HL-60/S4 (cell line): ENCODE results near the gene G2E3.

Experiments
- in situ Hi-C: fragments of 300-500 bp; cut with MboI; formaldehyde crosslinking; loops from 2 replicates; pipeline ENCODE4 v1.14.3; 2022; ENCODE audit warnings: low sequenced_read_pairs

Gene G2E3

DNA sequence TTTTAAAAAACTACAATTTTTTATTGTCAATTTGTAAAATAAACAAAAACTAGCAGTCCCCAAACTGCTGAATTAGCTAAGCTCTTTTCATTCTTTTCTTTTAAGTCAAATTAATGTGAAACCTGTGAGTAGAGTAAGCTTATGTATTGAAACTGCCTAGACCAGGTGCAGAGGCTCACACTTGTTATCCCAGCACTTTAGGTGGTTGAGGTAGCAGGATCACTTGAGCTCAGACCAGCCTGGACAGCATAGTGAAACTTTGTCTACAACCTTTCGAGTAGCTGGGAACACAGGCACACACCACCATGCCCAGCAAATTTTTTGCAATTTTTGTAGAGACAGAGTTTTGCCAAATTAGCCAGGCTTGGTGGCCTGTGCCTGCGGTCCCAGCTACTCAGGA, 89.5 kb downstream of the G2E3 start:
- in situ Hi-C loops, result no loop called here

DNA sequence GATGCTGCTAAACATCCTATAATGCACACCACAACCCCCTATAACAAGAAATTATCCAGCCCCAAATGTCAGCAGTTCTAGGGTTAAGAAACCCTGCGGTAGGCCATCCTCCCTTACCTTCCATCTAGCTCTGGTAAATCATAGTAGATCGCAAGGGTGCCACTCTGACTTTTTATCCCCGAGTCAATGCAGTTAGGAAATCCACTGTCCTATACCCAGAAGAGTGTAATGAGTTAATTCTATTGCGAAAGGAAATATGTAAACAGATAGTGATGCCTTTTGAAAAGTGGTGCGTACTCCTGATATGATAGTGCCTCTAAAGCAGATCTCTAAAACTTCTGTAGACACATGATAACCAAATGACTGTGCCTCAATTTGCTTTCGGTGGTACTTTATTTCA, 93.0 kb downstream of the G2E3 start:
- in situ Hi-C loops, result loop anchor here (25.0 kb wide), 1 partner anchor 710 kb away; no protein-coding TSS in a partner anchor

DNA sequence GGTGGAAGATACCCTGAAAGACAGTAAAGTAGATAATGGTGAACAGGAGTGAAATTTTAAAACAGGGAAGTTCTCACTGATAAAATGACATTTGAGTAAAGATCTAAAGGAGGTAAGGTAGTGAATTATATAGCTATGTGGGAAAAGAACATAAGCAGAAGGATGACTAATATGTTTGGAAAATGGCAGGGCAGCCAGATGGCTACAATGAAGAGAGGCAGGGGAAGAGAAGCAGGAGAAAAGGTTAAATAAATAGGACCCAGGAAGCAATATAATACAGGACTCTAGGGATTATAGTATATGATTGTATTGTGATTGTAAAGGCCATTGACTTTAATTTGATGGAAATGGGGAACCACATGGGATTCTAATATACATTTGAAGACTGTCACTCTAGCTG, 96.2 kb downstream of the G2E3 start:
- in situ Hi-C loops, result loop anchor here (25.0 kb wide), 1 partner anchor 707 kb away; no protein-coding TSS in a partner anchor

DNA sequence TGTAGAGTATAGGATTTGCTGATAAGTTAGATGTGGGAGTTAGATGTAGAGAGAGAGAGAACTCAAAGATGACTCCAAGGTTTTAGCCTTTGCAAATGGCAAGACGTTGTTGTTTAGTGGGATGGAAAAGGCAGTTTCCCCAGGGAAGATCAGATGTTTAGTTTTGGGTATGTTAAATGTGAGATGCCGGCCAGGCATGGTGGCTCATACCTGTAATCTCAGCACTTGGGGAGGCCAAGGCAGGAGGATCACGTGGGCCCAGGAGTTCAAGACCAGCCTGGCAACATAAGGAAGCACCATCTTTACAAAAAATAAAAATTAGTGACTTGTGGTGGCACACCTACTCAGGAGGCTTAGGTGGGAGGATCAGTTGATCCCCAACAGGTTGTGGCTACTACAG, 96.7 kb downstream of the G2E3 start:
- in situ Hi-C loops, result loop anchor here (25.0 kb wide), 1 partner anchor 707 kb away; no protein-coding TSS in a partner anchor

DNA sequence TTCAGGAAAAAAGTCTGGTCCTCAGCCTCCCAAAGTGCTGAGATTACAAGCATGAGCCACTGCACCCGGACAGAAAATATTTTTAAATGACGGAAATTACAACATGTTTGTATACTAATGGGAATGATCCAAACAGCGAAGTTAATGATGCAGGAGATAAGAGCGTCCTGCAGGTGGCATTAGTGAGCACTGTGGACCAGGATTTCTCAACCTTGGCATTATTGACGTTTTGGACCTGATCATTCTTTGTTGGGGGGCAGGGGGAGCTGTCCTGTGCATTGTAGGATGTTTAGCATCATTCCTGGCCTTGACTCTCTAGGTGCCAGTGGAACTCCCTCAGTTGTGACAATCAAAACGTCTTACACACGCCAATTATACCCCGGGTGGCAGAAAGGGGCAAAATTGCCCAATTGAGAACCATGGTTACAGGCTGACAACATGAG, 97.3 kb downstream of the G2E3 start:
- in situ Hi-C loops, result loop anchor here (25.0 kb wide), 1 partner anchor 706 kb away; no protein-coding TSS in a partner anchor

DNA sequence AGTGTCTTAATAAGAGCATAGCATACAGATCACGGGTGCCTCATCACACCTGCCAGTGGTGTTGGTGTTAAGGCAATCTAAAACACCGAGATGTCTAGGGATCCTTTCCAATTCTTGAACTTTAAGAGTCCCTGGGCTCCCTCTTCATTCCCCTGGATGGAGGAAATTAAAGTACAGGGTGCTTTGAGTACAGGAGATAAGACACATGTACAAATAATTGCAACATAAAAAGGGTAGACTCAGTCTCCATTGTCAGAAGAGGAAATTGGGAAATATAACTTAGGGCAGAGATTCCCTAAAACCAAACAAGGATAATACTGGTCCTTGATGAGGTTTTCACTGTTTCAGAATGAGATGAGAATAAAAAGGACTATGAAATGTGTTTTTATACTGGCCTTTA, 98.1 kb downstream of the G2E3 start:
- in situ Hi-C loops, result loop anchor here (25.0 kb wide), 1 partner anchor 705 kb away; no protein-coding TSS in a partner anchor

DNA sequence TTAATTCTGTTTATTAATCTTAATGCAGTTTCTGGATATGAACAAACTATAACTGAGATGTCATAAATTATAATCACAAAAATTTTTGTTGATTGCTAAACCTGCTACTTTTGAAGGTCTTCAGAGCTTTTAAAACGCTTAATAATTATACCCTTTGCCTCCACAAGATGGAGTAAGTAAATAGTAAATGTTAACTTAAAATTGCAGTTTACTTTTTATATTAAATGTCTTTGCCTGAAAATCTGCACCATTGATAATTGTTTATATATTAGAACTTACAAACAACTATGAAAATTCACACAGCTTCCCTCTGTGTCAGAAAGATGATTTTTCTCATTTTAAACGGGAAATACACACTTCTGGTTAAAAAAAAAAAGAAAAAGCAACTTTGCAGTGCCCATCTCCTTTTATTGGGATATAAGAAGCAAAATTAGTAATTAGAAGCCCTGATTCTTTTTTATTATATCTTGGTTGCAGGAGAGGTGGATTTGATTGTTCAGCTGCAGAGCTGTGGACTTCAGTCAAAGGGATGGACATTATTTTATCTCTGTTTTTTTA, 98.7 kb downstream of the G2E3 start:
- in situ Hi-C loops, result loop anchor here (25.0 kb wide), 1 partner anchor 705 kb away; no protein-coding TSS in a partner anchor

DNA sequence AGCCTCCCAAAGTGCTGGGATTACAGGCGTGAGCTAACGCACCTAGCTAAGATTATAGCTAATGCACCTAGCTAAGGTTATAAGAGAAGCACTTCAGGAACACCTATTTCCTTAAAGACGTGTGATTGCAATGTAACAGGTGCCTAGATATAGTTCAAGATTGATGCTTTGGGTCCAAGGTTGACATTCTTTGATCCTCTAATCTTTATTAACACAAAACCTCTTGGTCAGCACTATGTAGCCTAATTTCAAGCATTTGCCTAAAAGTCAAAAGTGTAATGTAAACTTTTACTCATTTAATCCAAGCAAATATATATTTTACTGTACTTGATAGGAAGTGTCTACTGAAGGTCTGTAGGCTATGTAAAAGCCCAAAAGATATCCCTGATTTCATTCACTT, 99.7 kb downstream of the G2E3 start:
- in situ Hi-C loops, result loop anchor here (25.0 kb wide), 1 partner anchor 704 kb away; no protein-coding TSS in a partner anchor

DNA sequence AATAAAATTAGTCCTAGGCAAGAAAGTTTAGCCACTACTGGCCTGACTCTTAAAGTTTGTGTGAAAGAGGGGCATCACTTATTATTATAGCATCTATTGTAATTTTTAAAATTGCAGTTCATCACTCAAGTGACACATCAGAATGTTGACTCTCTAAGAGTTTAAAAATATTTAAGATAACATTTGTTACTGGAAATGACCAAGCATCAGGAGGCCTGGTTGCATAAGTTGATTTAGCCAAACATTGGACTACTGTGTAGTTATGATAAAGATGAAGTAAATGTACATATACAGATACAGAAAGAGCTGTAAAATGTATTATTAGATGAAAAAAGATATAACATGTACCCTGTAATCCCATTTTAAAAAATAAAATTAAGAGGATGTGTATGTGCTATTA, 110.6 kb downstream of the G2E3 start:
- in situ Hi-C loops, result loop anchor here (25.0 kb wide), 1 partner anchor 693 kb away; no protein-coding TSS in a partner anchor
